CD14-positive monocyte (primary cell): ENCODE results near the gene ERICH4. TPM values are rescaled to one million over a fixed set of nuclear protein-coding genes. Genes with fewer than 3 reads are reported as not detected.

Source experiments
- DNase-seq, 3 donors: peaks; one replicate each; pipeline ENCODE4 v3.0.0-alpha.2; 2011 to 2022
- H2AFZ ChIP-seq: 2 replicates; pipeline ENCODE4 v1.6.0; 2012; ENCODE audit warnings: mild to moderate bottlenecking, low read depth, low read length, inconsistent platforms; ENCODE audit not compliant: insufficient read depth, poor library complexity, severe bottlenecking
- H3K27ac ChIP-seq, 2 donors: 1 replicate in 1 of 2; 2 replicates in 1 of 2; pipeline ENCODE4 v1.5.1; 2012 to 2013; ENCODE audit warnings: low read length in 2 of 2, control low read depth in 1 of 2, inconsistent platforms in 1 of 2, low read depth in 1 of 2, mild to moderate bottlenecking in 1 of 2
- H3K27me3 ChIP-seq, 2 donors: one replicate each; pipeline versions ENCODE4 v1.6.0 to v1.6.1; 2011 to 2013; ENCODE audit warnings: low read length in 2 of 2; ENCODE audit not compliant: control insufficient read depth in 2 of 2, insufficient read depth in 2 of 2
- H3K36me3 ChIP-seq, 2 donors: replicated peaks in 1 of 2; 1 replicate in 1 of 2; 2 replicates in 1 of 2; pipeline versions ENCODE4 v1.5.1 to v1.6.1; 2012 to 2013; ENCODE audit warnings: low read length in 2 of 2, control low read depth in 1 of 2, inconsistent platforms in 1 of 2, mild to moderate bottlenecking in 1 of 2; ENCODE audit not compliant: insufficient read depth in 2 of 2, control insufficient read depth in 1 of 2
- H3K4me1 ChIP-seq, 2 donors: 1 replicate in 1 of 2; 2 replicates in 1 of 2; pipeline versions ENCODE4 v1.5.1 to v1.6.1; 2012 to 2013; ENCODE audit warnings: low read length in 2 of 2, control low read depth in 1 of 2, inconsistent platforms in 1 of 2, mild to moderate bottlenecking in 1 of 2, moderate library complexity in 1 of 2; ENCODE audit not compliant: insufficient read depth in 2 of 2, control insufficient read depth in 1 of 2
- H3K4me2 ChIP-seq: replicated peaks from 2 replicates; pipeline ENCODE3; 2012; ENCODE audit warnings: low read length, moderate library complexity, mild to moderate bottlenecking; ENCODE audit not compliant: poor library complexity, severe bottlenecking; ENCODE audit errors: extremely low read depth
- H3K4me3 ChIP-seq, 3 experiments: fragments of 200-600 bp in 1 of 3; sonication (generic) in 1 of 3; replicated peaks in 1 of 3; 1 replicate in 2 of 3; 2 replicates in 1 of 3; pipeline ENCODE4 v1.5.1; 2011 to 2013; ENCODE audit warnings: low read length in 3 of 3, mild to moderate bottlenecking in 3 of 3, control low read depth in 2 of 3, low read depth in 2 of 3, inconsistent platforms in 1 of 3, moderate library complexity in 1 of 3
- H3K79me2 ChIP-seq: 2 replicates; pipeline ENCODE4 v1.6.0; 2012; ENCODE audit warnings: mild to moderate bottlenecking, control low read depth, inconsistent platforms, low read length, moderate library complexity; ENCODE audit not compliant: insufficient read depth
- H3K9ac ChIP-seq: 2 replicates; pipeline ENCODE4 v1.6.0; 2017; ENCODE audit warnings: low read length, mild to moderate bottlenecking; ENCODE audit not compliant: insufficient read depth, poor library complexity, severe bottlenecking
- H3K9me3 ChIP-seq, 2 donors: replicated peaks in 1 of 2; 1 replicate in 1 of 2; 2 replicates in 1 of 2; pipeline versions ENCODE4 v1.5.1 to v1.6.1; 2012 to 2013; ENCODE audit warnings: low read length in 2 of 2, control low read depth in 1 of 2; ENCODE audit not compliant: control insufficient read depth in 1 of 2, insufficient read depth in 1 of 2
- H4K20me1 ChIP-seq: 2 replicates; pipeline ENCODE4 v1.6.0; 2012; ENCODE audit warnings: mild to moderate bottlenecking, low read length, control low read depth, moderate library complexity; ENCODE audit not compliant: insufficient read depth
- H3K27ac Mint-ChIP-seq, 7 donors: one replicate each; pipeline ENCODE4 v1.8.0; 2020; ENCODE audit warnings: mild to moderate bottlenecking in 7 of 7, mixed read lengths in 7 of 7, moderate library complexity in 6 of 7, inconsistent platforms in 2 of 7
- H3K27me3 Mint-ChIP-seq, 3 donors: one replicate each; pipeline ENCODE4 v1.8.0; 2021 to 2022; ENCODE audit warnings: low read depth in 3 of 3, mild to moderate bottlenecking in 3 of 3, mixed read lengths in 3 of 3, moderate library complexity in 3 of 3, inconsistent platforms in 1 of 3
- H3K36me3 Mint-ChIP-seq, 2 donors: one replicate each; pipeline ENCODE4 v1.8.0; 2020; ENCODE audit warnings: mixed read lengths in 2 of 2, inconsistent platforms in 1 of 2, mild to moderate bottlenecking in 1 of 2
- H3K4me1 Mint-ChIP-seq: one replicate; pipeline ENCODE4 v1.8.0; 2020; ENCODE audit warnings: mild to moderate bottlenecking, mixed read lengths
- H3K4me3 Mint-ChIP-seq, 2 donors: one replicate each; pipeline ENCODE4 v1.8.0; 2020; ENCODE audit warnings: mild to moderate bottlenecking in 2 of 2, mixed read lengths in 2 of 2, moderate library complexity in 1 of 2
- H3K9me3 Mint-ChIP-seq, 7 donors: one replicate each; pipeline ENCODE4 v1.8.0; 2020 to 2022; ENCODE audit warnings: mixed read lengths in 7 of 7, mild to moderate bottlenecking in 6 of 7, moderate library complexity in 6 of 7, inconsistent platforms in 2 of 7
- WGBS: methylation state at CpG from one replicate; pipeline ENCODE4 v1.1.5; 2013; ENCODE audit warnings: missing lambda C conversion rate; ENCODE audit not compliant: insufficient coverage; 5-methylcytosine and 5-hydroxymethylcytosine counted together
- intact Hi-C, 2 donors: fragments of 100-400 bp; cut with micrococcal nuclease; formaldehyde crosslinking; loops; one replicate each; pipeline versions ENCODE4 v1.15.0 to v1.15.1; 2023
- polyA plus RNA-seq, 3 donors: library from polyadenylated mRNA; depleted of rRNA in 1 of 3; unstranded in 2 of 3; stranded (reverse) in 1 of 3; fragments of 300-500 nt in 2 of 3; fragments of >200 nt in 1 of 3; fragmentation: Illumina TruSeq in 2 of 3; gene quantifications; 1 replicate in 2 of 3; 2 replicates in 1 of 3; pipeline ENCODE4 v1.2.3, GENCODE V29; 2012 to 2021
- TF ChIP-seq, protein P1 (sequence below): fragments of 200-600 bp; IDR thresholded peaks from one replicate; pipeline ENCODE4 v1.8.0; 2022; ENCODE audit warnings: antibody characterized with exemption, mild to moderate bottlenecking

Gene ERICH4
- polyA plus RNA-seq, 3 donors = 0.09 TPM; not detected in 2

DNA sequence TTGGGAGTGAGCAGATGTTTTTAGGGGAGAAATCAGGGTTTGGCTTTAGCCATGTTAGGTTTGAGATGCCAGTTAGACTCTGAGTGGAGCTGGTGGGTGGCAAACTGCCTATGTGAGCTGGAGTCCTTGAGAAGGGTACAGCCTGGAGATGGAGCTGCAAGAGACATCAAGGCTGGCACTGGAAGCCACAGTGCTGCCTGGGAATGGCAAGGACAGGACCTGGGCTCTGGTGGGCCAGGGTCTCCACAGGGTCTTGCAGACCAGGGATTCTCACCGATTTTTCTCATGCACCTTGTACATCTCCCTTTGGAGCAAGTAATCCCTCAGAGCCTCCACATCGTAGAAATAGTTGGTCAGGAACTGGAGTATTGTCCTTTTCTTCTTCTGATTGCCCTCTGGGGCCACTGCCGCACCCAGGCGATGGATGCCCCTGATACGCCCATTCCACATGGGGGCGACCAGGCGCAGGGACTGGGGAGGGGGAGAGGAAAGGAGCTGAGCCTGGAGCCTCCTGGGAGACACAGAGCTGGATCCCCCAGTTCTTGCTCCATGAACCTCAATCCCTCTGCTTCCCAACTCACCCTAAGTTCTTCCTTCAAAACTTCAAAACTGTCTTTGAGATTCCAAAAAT is 4.9 kb upstream of the ERICH4 start:
- H3K4me3 Mint-ChIP-seq = no peak overlapping the region
- H2AFZ ChIP-seq = no peak overlapping the region
- intact Hi-C loops = loop anchor here in 1 of 2 donors (5.0 to 10.0 kb wide), 2 partner anchors 86 to 173 kb away; partner anchors contain the start of genes HNRNPUL1 and TGFB1

DNA sequence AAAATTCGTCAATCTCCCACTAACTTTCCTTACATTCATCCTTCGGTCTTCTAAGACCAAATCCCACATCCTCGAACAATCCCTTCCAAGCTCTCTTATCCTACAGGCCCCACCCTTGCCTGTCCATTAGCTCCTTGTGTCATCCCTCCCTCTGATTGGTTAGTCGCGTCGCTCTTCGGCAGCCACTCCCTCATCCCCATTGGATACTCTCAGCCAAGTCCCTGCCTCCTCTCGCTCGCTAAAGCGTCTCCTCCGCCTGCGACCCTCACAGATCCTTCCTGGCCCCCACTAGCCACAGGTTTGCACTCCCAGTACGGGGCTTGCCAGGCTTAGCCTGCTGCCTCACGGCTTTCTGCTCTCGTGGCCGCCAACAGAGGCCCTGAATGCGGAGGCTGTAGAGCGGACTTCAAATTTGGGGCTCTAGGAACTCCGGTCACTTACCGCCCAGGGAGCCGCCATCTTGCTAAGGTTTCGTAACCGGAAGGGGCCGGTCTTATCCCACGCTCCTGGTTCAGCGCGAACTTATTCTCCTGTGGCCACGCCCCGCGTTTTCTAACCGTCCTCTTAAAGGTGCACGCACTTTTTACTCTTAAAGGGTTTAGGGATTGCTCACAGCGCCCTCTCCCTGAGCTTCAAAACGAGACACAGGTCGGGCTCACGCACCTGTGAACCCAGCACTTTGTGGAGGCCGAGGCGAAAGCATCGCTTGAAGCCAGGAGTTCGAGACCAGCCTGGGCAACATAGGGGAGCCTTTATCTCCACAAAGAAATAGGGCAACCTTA is 3.3 kb upstream of the ERICH4 start, which contains the start of gene DMAC2:
Gene DMAC2 (minus strand): TSS at position 472 of the 782 bp plus-strand sequence. CDS start 13 bp downstream, at position 459.
- Histone ChIP-seq H4K20me1 (no peaks in the 10 kb centered on the region), H3K36me3 (peaks cover 0 to 20% of the 10 kb centered on the region in 2 donors), H3K4me2 (peak within 1 kb of the TSS; percentile 92), H3K9ac (peak within 1 kb of the TSS; percentile 69), H3K79me2 (peaks cover 32% of the 10 kb centered on the region), H3K4me1 (peaks cover 27% of the 10 kb centered on the region in 2 donors), H3K9me3 (no peaks in the 10 kb centered on the region), H3K27me3 (no peaks in the 10 kb centered on the region), H2AFZ (peak within 1 kb of the TSS; percentile 88), H3K27ac (peak within 1 kb of the TSS; percentile 92 to 94), H3K4me3 (peak within 1 kb of the TSS; percentile 62 to 92 (median 91))
- TF ChIP-seq, protein P1, sequence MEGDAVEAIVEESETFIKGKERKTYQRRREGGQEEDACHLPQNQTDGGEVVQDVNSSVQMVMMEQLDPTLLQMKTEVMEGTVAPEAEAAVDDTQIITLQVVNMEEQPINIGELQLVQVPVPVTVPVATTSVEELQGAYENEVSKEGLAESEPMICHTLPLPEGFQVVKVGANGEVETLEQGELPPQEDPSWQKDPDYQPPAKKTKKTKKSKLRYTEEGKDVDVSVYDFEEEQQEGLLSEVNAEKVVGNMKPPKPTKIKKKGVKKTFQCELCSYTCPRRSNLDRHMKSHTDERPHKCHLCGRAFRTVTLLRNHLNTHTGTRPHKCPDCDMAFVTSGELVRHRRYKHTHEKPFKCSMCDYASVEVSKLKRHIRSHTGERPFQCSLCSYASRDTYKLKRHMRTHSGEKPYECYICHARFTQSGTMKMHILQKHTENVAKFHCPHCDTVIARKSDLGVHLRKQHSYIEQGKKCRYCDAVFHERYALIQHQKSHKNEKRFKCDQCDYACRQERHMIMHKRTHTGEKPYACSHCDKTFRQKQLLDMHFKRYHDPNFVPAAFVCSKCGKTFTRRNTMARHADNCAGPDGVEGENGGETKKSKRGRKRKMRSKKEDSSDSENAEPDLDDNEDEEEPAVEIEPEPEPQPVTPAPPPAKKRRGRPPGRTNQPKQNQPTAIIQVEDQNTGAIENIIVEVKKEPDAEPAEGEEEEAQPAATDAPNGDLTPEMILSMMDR = peak; percentile 36
- peak within 1 kb of the TSS in 1 of 2 donors; percentile 66 for H3K4me3 Mint-ChIP-seq
- H3K27ac Mint-ChIP-seq = peak within 1 kb of the TSS in 2 of 7 donors; percentile 31 to 52
- H3K9me3 Mint-ChIP-seq = no peaks in the 10 kb centered on the region
- peak; percentile 91 to 96 (median 93) for DNase-seq
- peaks cover 1 to 5% (median 3%) of the 10 kb centered on the region in 3 donors for H3K27me3 Mint-ChIP-seq
- H3K36me3 Mint-ChIP-seq = peaks cover 20 to 24% of the 10 kb centered on the region in 2 donors
- WGBS = under 1% methylated on average over 33 of the region's 40 CpGs
- peaks cover 39% of the 10 kb centered on the region for H3K4me1 Mint-ChIP-seq
- intact Hi-C loops = loop anchor here (1.0 to 10.0 kb wide), 4 partner anchors 42 to 175 kb away; partner anchors contain the start of genes BCKDHA (in 1 of the 2), EXOSC5 (in 1 of the 2), HNRNPUL1 (in 1 of the 2) and TGFB1 (in 1 of the 2)

More for the DNA sequence above, 4.9 kb upstream of the ERICH4 start:
- TF ChIP-seq, protein P1 = no peak
- H3K4me2 ChIP-seq = no peak overlapping the region
- no peaks in the 10 kb centered on the region for H3K9me3 ChIP-seq
- Mint-ChIP-seq H3K36me3 (peaks cover 25 to 37% of the 10 kb centered on the region in 2 donors), H3K27me3 (peaks cover 0 to 2% (median 0%) of the 10 kb centered on the region in 3 donors), H3K4me1 (peaks cover 39% of the 10 kb centered on the region), H3K9me3 (no peaks in the 10 kb centered on the region), H3K27ac (peak overlapping the region in 3 of 7 donors; percentile 2 to 36 (median 21))
- H3K27me3 ChIP-seq = no peaks in the 10 kb centered on the region
- 100% methylated on average over 1 of the region's 7 CpGs for WGBS
- peaks cover 36% of the 10 kb centered on the region for H3K79me2 ChIP-seq
- H3K36me3 ChIP-seq = peaks cover 0 to 26% of the 10 kb centered on the region in 2 donors
- H3K4me1 ChIP-seq = peaks cover 30 to 34% of the 10 kb centered on the region in 2 donors
- DNase-seq = no peak
- no peak overlapping the region for H3K27ac ChIP-seq
- H3K9ac ChIP-seq = no peak overlapping the region
- H4K20me1 ChIP-seq = no peaks in the 10 kb centered on the region
- no peak overlapping the region for H3K4me3 ChIP-seq
